ENCODE data around the gene SLX4IP. TPM values are rescaled to one million over a fixed set of nuclear protein-coding genes. Genes with fewer than 3 reads are reported as not detected.

SLX4IP gene
- total and polyA plus RNA-seq, 2 of the 13 experiments (the other 11 are each of a cell fraction or from before 2014, with no cell fraction given): 3.6 to 7.3 TPM

DNA sequence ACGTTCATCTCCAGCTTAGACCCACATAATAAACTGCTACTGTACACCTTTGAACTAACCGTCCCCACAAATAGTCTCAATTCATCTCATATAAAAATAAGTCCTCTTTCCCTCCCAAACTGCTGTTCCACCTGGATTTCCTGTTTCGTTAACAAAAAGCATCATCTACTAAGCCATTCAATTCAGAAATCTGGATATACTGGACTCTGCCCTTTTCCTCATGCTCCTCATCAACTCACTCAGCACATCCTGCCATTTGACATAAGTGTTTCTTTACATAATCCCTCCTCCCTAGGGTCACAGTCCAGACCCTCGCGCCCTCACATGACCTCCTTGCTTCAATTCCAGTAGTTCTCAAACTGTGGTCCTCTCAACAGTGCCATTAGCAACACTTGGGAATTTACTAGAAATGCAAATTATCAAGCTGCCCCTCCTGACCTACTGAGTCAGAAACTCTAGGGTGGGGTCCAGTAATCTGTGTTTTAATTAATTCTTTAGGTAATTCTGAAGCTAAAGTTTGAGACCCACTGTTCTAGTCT is 5.6 kb upstream of the SLX4IP start (continued):
- TF ChIP-seq KLF15 (CRISPR knock-in tag; IDR thresholded peaks at IDR 0.05; ENCODE audit: borderline replicate concordance): no peak
- TF ChIP-seq MAFK (conservative IDR thresholded peaks at IDR 0.05 in 1 of 2, IDR thresholded peaks at IDR 0.05 in 1 of 2; ENCODE audit: low read length in 2 of 2): peak in 1 of 2 experiments; percentile 21; a peak in 1 of 4 replicates
- TF ChIP-seq HDAC2 (CRISPR knock-in tag; IDR thresholded peaks at IDR 0.05): 0 out of 2 replicates have a peak, but pooled peaks have one; percentile 77
- TF ChIP-seq NR2F1 (CRISPR knock-in tag; IDR thresholded peaks at IDR 0.05): peak; percentile 82 to 90
- TF ChIP-seq HOXD1 (CRISPR knock-in tag; IDR thresholded peaks at IDR 0.05): no peak
- TF ChIP-seq ZNF333 (CRISPR knock-in tag; IDR thresholded peaks at IDR 0.05; ENCODE audit: borderline replicate concordance): no peak
- TF ChIP-seq ARID4A (CRISPR knock-in tag; IDR thresholded peaks at IDR 0.05; ENCODE audit: borderline replicate concordance): peak; percentile 37; the same call in 1 of the 2 replicates
- peak; percentile 96 for TF ChIP-seq ZNF644 (CRISPR knock-in tag; IDR thresholded peaks at IDR 0.05; ENCODE audit: low read depth)
- no peak for TF ChIP-seq ZNF317 (CRISPR knock-in tag; IDR thresholded peaks at IDR 0.05)
- TF ChIP-seq, protein P1, sequence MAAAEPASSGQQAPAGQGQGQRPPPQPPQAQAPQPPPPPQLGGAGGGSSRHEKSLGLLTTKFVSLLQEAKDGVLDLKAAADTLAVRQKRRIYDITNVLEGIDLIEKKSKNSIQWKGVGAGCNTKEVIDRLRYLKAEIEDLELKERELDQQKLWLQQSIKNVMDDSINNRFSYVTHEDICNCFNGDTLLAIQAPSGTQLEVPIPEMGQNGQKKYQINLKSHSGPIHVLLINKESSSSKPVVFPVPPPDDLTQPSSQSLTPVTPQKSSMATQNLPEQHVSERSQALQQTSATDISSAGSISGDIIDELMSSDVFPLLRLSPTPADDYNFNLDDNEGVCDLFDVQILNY (CRISPR knock-in tag; conservative IDR thresholded peaks at IDR 0.05): no peak
- TF ChIP-seq SNAPC5 (CRISPR knock-in tag; IDR thresholded peaks at IDR 0.05; ENCODE audit: borderline replicate concordance): no peak
- peak; percentile 40; the same call in 1 of the 2 replicates for TF ChIP-seq POLR2AphosphoS5 (IDR thresholded peaks at IDR 0.05; ENCODE audit: low read depth, low read length)
- peak; percentile 93; the same call in 1 of the 2 replicates for TF ChIP-seq ZSCAN5A (CRISPR knock-in tag; IDR thresholded peaks at IDR 0.05; ENCODE audit: borderline replicate concordance)
- TF ChIP-seq ZNF331 (CRISPR knock-in tag; IDR thresholded peaks at IDR 0.05): peak; percentile 79
- TF ChIP-seq, protein P2, sequence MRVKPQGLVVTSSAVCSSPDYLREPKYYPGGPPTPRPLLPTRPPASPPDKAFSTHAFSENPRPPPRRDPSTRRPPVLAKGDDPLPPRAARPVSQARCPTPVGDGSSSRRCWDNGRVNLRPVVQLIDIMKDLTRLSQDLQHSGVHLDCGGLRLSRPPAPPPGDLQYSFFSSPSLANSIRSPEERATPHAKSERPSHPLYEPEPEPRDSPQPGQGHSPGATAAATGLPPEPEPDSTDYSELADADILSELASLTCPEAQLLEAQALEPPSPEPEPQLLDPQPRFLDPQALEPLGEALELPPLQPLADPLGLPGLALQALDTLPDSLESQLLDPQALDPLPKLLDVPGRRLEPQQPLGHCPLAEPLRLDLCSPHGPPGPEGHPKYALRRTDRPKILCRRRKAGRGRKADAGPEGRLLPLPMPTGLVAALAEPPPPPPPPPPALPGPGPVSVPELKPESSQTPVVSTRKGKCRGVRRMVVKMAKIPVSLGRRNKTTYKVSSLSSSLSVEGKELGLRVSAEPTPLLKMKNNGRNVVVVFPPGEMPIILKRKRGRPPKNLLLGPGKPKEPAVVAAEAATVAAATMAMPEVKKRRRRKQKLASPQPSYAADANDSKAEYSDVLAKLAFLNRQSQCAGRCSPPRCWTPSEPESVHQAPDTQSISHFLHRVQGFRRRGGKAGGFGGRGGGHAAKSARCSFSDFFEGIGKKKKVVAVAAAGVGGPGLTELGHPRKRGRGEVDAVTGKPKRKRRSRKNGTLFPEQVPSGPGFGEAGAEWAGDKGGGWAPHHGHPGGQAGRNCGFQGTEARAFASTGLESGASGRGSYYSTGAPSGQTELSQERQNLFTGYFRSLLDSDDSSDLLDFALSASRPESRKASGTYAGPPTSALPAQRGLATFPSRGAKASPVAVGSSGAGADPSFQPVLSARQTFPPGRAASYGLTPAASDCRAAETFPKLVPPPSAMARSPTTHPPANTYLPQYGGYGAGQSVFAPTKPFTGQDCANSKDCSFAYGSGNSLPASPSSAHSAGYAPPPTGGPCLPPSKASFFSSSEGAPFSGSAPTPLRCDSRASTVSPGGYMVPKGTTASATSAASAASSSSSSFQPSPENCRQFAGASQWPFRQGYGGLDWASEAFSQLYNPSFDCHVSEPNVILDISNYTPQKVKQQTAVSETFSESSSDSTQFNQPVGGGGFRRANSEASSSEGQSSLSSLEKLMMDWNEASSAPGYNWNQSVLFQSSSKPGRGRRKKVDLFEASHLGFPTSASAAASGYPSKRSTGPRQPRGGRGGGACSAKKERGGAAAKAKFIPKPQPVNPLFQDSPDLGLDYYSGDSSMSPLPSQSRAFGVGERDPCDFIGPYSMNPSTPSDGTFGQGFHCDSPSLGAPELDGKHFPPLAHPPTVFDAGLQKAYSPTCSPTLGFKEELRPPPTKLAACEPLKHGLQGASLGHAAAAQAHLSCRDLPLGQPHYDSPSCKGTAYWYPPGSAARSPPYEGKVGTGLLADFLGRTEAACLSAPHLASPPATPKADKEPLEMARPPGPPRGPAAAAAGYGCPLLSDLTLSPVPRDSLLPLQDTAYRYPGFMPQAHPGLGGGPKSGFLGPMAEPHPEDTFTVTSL (CRISPR knock-in tag; IDR thresholded peaks at IDR 0.05; ENCODE audit: borderline replicate concordance): no peak
- no peak for TF ChIP-seq ZNF207 (IDR thresholded peaks at IDR 0.05; ENCODE audit: borderline replicate concordance)
- no peak for TF ChIP-seq ZNF619 (CRISPR knock-in tag; IDR thresholded peaks at IDR 0.05)
